Vagina (tissue), 2 donors: ENCODE measurements around the gene RASL11B. TPM values are rescaled to one million over a fixed set of nuclear protein-coding genes. Genes with fewer than 3 reads are reported as not detected.

Experiments used
- DNase-seq, 2 donors: peaks; one replicate each; pipeline ENCODE4 v3.0.0-alpha.2; 2017; ENCODE audit errors: extremely low spot score in 2 of 2
- H3K27ac ChIP-seq: fragments of 200-600 bp; sonication (generic); one replicate; pipeline ENCODE4 v1.5.1; 2019
- H3K27me3 ChIP-seq: fragments of 200-600 bp; sonication (generic); one replicate; pipeline ENCODE4 v1.5.1; 2019
- H3K36me3 ChIP-seq, 2 donors: fragments of 200-600 bp; sonication (generic); one replicate each; pipeline ENCODE4 v1.5.1; 2017 to 2019
- H3K4me1 ChIP-seq: fragments of 200-600 bp; sonication (generic); one replicate; pipeline ENCODE4 v1.5.1; 2019
- H3K4me3 ChIP-seq, 2 donors: fragments of 200-600 bp; sonication (generic); 1 replicate in 1 of 2; 2 replicates in 1 of 2; pipeline ENCODE4 v1.5.1; 2016 to 2019
- H3K9me3 ChIP-seq: fragments of 200-600 bp; sonication (generic); one replicate; pipeline ENCODE4 v1.5.1; 2019
- CTCF ChIP-seq, 3 experiments: fragments of 450-650 bp in 2 of 3; fragments of 200-600 bp in 1 of 3; sonication (generic) in 1 of 3; IDR thresholded peaks; one replicate each; pipeline ENCODE4 v1.5.1; 2017 to 2019; ENCODE audit warnings: antibody characterized with exemption in 3 of 3, mild to moderate bottlenecking in 2 of 3, moderate library complexity in 2 of 3
- POLR2A ChIP-seq, 2 donors: fragments of 450-650 bp; IDR thresholded peaks; one replicate each; pipeline ENCODE4 v1.6.1; 2017; ENCODE audit warnings: antibody characterized with exemption in 2 of 2, mild to moderate bottlenecking in 2 of 2, moderate library complexity in 2 of 2
- POLR2AphosphoS5 ChIP-seq, 2 donors: sonication (generic); formaldehyde crosslinking; IDR thresholded peaks; one replicate each; pipeline ENCODE4 v1.9.0; 2017; ENCODE audit warnings: antibody characterized with exemption in 2 of 2, mild to moderate bottlenecking in 2 of 2, low read depth in 1 of 2; ENCODE audit not compliant: insufficient read depth in 1 of 2
- intact Hi-C: fragments of 100-400 bp; cut with DNase I; formaldehyde crosslinking; loops from one replicate; pipeline ENCODE4 v1.15.1; 2023
- total RNA-seq: library from RNA; depleted of rRNA; stranded (reverse); fragments of >200 nt; gene quantifications from one replicate; pipeline ENCODE4 v1.2.3, GENCODE V29; 2016

RASL11B gene
- total RNA-seq, 1 donor from 2014 or later, result 9.3 TPM

- intact Hi-C loops, result no loop called here
- no peak overlapping the region for H3K4me3 ChIP-seq
- H3K9me3 ChIP-seq, result no peaks in the 10 kb centered on the region
- TF ChIP-seq POLR2A (IDR thresholded peaks at IDR 0.05) (no peak), CTCF (IDR thresholded peaks at IDR 0.05) (no peak), POLR2AphosphoS5 (IDR thresholded peaks at IDR 0.05; ENCODE audit: insufficient read depth in 1 of 2, low read depth in 1 of 2) (no peak)
- DNase-seq, result no peak
- peak overlapping the region; percentile 64 for H3K27ac ChIP-seq
- H3K27me3 ChIP-seq, result no peaks in the 10 kb centered on the region
- no peaks in the 10 kb centered on the region for H3K36me3 ChIP-seq
- H3K4me1 ChIP-seq, result peaks cover 29% of the 10 kb centered on the region
Measured at GRCh38 chr4:52823702-52824092, 38.4 kb upstream of the RASL11B start.

- Histone ChIP-seq H3K27ac (peak overlapping the region; percentile 64), H3K9me3 (no peaks in the 10 kb centered on the region)
- TF ChIP-seq CTCF (IDR thresholded peaks at IDR 0.05) (no peak), POLR2A (IDR thresholded peaks at IDR 0.05) (no peak), POLR2AphosphoS5 (IDR thresholded peaks at IDR 0.05; ENCODE audit: insufficient read depth in 1 of 2, low read depth in 1 of 2) (no peak)
Measured at GRCh38 chr4:52824270-52824602, 37.9 kb upstream of the RASL11B start.

GRCh38 chr4:52824603-52825459 is 37.3 kb upstream of the RASL11B start:
- Histone ChIP-seq H3K4me1 (peaks cover 29% of the 10 kb centered on the region), H3K4me3 (no peak overlapping the region), H3K9me3 (no peaks in the 10 kb centered on the region), H3K27ac (peak overlapping the region; percentile 64), H3K36me3 (no peaks in the 10 kb centered on the region), H3K27me3 (no peaks in the 10 kb centered on the region)
- no peak for TF ChIP-seq POLR2AphosphoS5 (IDR thresholded peaks at IDR 0.05; ENCODE audit: insufficient read depth in 1 of 2, low read depth in 1 of 2)
- TF ChIP-seq CTCF (IDR thresholded peaks at IDR 0.05), result no peak
- no peak for TF ChIP-seq POLR2A (IDR thresholded peaks at IDR 0.05)
- DNase-seq, result peak in 1 of 2 donors; percentile 85
- intact Hi-C loops, result no loop called here

More at GRCh38 chr4:52824270-52824602, 37.9 kb upstream of the RASL11B start:
- no peak overlapping the region for H3K4me3 ChIP-seq
- no peaks in the 10 kb centered on the region for H3K27me3 ChIP-seq
- H3K4me1 ChIP-seq, result peaks cover 29% of the 10 kb centered on the region
- intact Hi-C loops, result no loop called here
- DNase-seq, result peak in 1 of 2 donors; percentile 82
- no peaks in the 10 kb centered on the region for H3K36me3 ChIP-seq

- intact Hi-C loops, result no loop called here
- peak overlapping the region; percentile 64 for H3K27ac ChIP-seq
- TF ChIP-seq CTCF (IDR thresholded peaks at IDR 0.05), result no peak
- no peak for TF ChIP-seq POLR2A (IDR thresholded peaks at IDR 0.05)
- TF ChIP-seq POLR2AphosphoS5 (IDR thresholded peaks at IDR 0.05; ENCODE audit: insufficient read depth in 1 of 2, low read depth in 1 of 2), result no peak
- peaks cover 29% of the 10 kb centered on the region for H3K4me1 ChIP-seq
- H3K27me3 ChIP-seq, result no peaks in the 10 kb centered on the region
- no peak overlapping the region for H3K4me3 ChIP-seq
- H3K9me3 ChIP-seq, result no peaks in the 10 kb centered on the region
- DNase-seq, result peak in 1 of 2 donors; percentile 82
- no peaks in the 10 kb centered on the region for H3K36me3 ChIP-seq
Measured at GRCh38 chr4:52825460-52826090, 36.5 kb upstream of the RASL11B start.
